PC-9 (cell line): ENCODE results near the gene B3GNT3. TPM values are rescaled to one million over a fixed set of nuclear protein-coding genes. Genes with fewer than 3 reads are reported as not detected.

Experiments used
- Bru-seq: library from RNA; stranded (reverse); fragments of 400-500 nt; gene quantifications from one replicate; lab custom pipeline; 2021; lab: Mats Ljungman, UMichigan
- BruChase-seq, 2 experiments: library from RNA; stranded (reverse); fragments of 400-500 nt; gene quantifications; one replicate each; lab custom pipeline; 2021; lab: Mats Ljungman, UMichigan
- BruUV-seq: library from RNA; stranded (reverse); fragments of 400-500 nt; replicated peaks from 2 replicates; lab custom pipeline; 2021; lab: Mats Ljungman, UMichigan
- CTCF ChIA-PET: fragments of 300-600 bp; sonication (Branson Sonifier 250); formaldehyde crosslinking; loops from one replicate; lab custom pipeline; 2022; ENCODE audit warnings: antibody characterized with exemption; lab: Charles Lee
- POLR2A ChIA-PET: fragments of 300-600 bp; sonication (Branson Sonifier 250); formaldehyde crosslinking; loops from one replicate; lab custom pipeline; 2022; ENCODE audit warnings: antibody characterized with exemption; ENCODE audit not compliant: unreplicated experiment; lab: Charles Lee
- DNase-seq, 2 experiments: peaks; one replicate each; pipeline versions ENCODE4 v3.0.0 to v3.0.0-alpha.2; 2015 to 2022; ENCODE audit warnings: mixed read lengths in 1 of 2
- H2AFZ ChIP-seq: fragments of 200-600 bp; sonication (generic); 2 replicates; pipeline ENCODE4 v1.8.1; 2017; ENCODE audit warnings: antibody characterized with exemption
- H3F3A ChIP-seq: fragments of 200-600 bp; sonication (generic); 2 replicates; pipeline ENCODE4 v1.8.1; 2017; ENCODE audit warnings: antibody characterized with exemption, mild to moderate bottlenecking, low read depth; ENCODE audit not compliant: insufficient read depth
- H3K27ac ChIP-seq: fragments of 200-600 bp; sonication (generic); 2 replicates; pipeline ENCODE4 v1.6.1; 2016; ENCODE audit warnings: mixed run types
- H3K27me3 ChIP-seq: fragments of 200-600 bp; sonication (generic); 2 replicates; pipeline ENCODE4 v1.6.1; 2016; ENCODE audit warnings: low read depth, mixed run types; ENCODE audit not compliant: insufficient read depth
- H3K36me3 ChIP-seq: fragments of 200-600 bp; sonication (generic); 2 replicates; pipeline ENCODE4 v1.6.1; 2016; ENCODE audit warnings: low read depth, mixed run types
- H3K4me1 ChIP-seq: fragments of 200-600 bp; sonication (generic); replicated peaks from 2 replicates; pipeline ENCODE4 v1.6.1; 2016; ENCODE audit warnings: mixed run types; ENCODE audit not compliant: insufficient read depth
- H3K4me2 ChIP-seq: fragments of 200-600 bp; sonication (generic); 2 replicates; pipeline ENCODE4 v1.6.1; 2017; ENCODE audit warnings: mixed run types
- H3K4me3 ChIP-seq: fragments of 200-600 bp; sonication (generic); 2 replicates; pipeline ENCODE4 v1.6.1; 2016; ENCODE audit warnings: mixed run types
- H3K79me2 ChIP-seq: fragments of 200-600 bp; sonication (generic); 2 replicates; pipeline ENCODE4 v1.6.1; 2017; ENCODE audit warnings: low read depth, mixed run types
- H3K9me2 ChIP-seq: fragments of 200-600 bp; sonication (generic); 2 replicates; pipeline ENCODE4 v1.8.1; 2017; ENCODE audit warnings: mild to moderate bottlenecking; ENCODE audit not compliant: insufficient read depth
- H3K9me3 ChIP-seq: fragments of 200-600 bp; sonication (generic); 2 replicates; pipeline ENCODE4 v1.8.1; 2016; ENCODE audit warnings: low read depth; ENCODE audit not compliant: insufficient read depth
- H4K20me1 ChIP-seq: fragments of 200-600 bp; sonication (generic); 2 replicates; pipeline ENCODE4 v1.8.1; 2017; ENCODE audit not compliant: insufficient read depth
- EZH2 ChIP-seq: fragments of 200-600 bp; sonication (generic); IDR thresholded peaks from 2 replicates; pipeline ENCODE4 v1.8.0; 2017; ENCODE audit warnings: antibody characterized with exemption, low read depth
- intact Hi-C: fragments of 100-400 bp; cut with micrococcal nuclease; formaldehyde crosslinking; loops from one replicate; pipeline ENCODE4 v1.10.0; 2022; ENCODE audit not compliant: unreplicated experiment
- long read RNA-seq: library from polyadenylated mRNA; stranded (forward); transcript quantifications from one replicate; pipeline ENCODE4 v2.0.0, GENCODE V29; 2022
- total RNA-seq: library from RNA; stranded (reverse); gene quantifications from 2 replicates; pipeline ENCODE4 v1.2.3, GENCODE V29; 2021
- TF ChIP-seq, protein P1 (sequence below): fragments of 200-600 bp; sonication (generic); conservative IDR thresholded peaks from 2 replicates; pipeline ENCODE4 v1.6.1; 2017; ENCODE audit warnings: mixed run types, antibody characterized with exemption, mild to moderate bottlenecking, moderate library complexity

B3GNT3 gene, protein sequence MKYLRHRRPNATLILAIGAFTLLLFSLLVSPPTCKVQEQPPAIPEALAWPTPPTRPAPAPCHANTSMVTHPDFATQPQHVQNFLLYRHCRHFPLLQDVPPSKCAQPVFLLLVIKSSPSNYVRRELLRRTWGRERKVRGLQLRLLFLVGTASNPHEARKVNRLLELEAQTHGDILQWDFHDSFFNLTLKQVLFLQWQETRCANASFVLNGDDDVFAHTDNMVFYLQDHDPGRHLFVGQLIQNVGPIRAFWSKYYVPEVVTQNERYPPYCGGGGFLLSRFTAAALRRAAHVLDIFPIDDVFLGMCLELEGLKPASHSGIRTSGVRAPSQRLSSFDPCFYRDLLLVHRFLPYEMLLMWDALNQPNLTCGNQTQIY
- 47.7 and 65.9 TPM in 2 replicates for total RNA-seq
- Bru-seq, nascent RNA, result percentile 90 among the genes with signal in this experiment
- BruChase-seq, experiment 1, labeled RNA remaining after a 2-hour chase, result percentile 72 among the genes with signal in this experiment
- percentile 91 among the genes with signal in this experiment for BruChase-seq, experiment 2, labeled RNA remaining after a 6-hour chase
- long read RNA-seq, transcript B3GNT3-201 (3 exons, 2,226 nt), result major isoform, 90 of 120 reads
- long read RNA-seq, partial matches to known transcripts, result 9 of 120 reads
- long read RNA-seq, other reads (novel, unspliced or antisense), result 19 of 120 reads

DNA sequence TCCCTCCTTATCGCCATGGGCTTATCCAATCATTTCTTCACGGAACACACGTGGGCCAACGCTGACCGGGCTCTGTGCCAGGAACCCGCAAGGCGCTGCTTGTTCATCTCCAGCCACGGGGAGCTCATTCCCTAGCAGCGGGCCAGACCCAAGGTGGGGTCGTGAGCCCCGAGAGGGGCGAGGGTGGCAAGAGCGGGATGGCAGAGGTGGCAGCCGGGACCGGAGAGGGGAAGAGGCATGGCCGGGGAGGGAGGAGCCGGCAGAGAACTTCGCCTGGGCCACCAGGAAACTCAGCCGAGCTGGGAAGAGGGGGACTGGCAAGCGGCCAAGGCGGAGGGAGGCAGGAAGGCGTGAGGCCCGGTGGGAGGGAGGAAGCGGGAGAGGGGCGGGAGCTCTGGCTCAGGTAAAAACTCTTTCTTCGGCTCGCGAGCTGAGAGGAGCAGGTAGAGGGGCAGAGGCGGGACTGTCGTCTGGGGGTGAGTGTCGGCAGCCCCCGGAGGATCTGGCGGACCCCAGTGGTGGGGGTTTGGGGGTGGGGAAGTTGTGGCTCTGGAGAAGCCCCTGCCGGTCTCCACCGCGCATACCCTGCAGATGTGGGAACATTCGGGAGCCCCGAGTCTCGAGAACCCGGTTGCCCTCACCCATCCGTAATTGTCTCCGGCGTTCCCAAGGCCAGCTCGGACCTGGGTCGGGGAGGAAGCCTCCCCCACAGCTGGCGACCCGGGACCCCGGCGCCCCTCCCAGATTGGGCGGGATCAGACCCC lies at the start of gene B3GNT3:
B3GNT3 (plus strand) TSS at position 408 of the 764 bp plus-strand sequence. CDS start 12,670 bp downstream, outside the sequence.
- H2AFZ ChIP-seq, result peak within 1 kb of the TSS; percentile 88
- POLR2A ChIA-PET, result interaction anchor here (0.5 to 1.1 kb wide), 3 partner anchors 36 to 966 kb away, joined by 3 to 19 read pairs (median 5); partner anchors contain the start of genes CCDC124 and SIN3B
- peaks cover 2% of the 10 kb centered on the region; the same call in 1 of the 2 replicates for H4K20me1 ChIP-seq
- H3K27me3 ChIP-seq, result no peaks in the 10 kb centered on the region
- CTCF ChIA-PET, result interaction anchor here (0.6 to 1.3 kb wide), 3 partner anchors 23 to 189 kb away, joined by 3 to 6 read pairs (median 3); no protein-coding TSS in a partner anchor
- peaks cover 73% of the 10 kb centered on the region for H3K4me1 ChIP-seq
- H3F3A ChIP-seq, result peaks cover 72% of the 10 kb centered on the region
- no peaks in the 10 kb centered on the region for H3K9me2 ChIP-seq
- H3K4me2 ChIP-seq, result peak within 1 kb of the TSS; percentile 83
- H3K79me2 ChIP-seq, result peaks cover 43% of the 10 kb centered on the region
- BruUV-seq, result no TSS peak
- DNase-seq, result peak; percentile 85 to 91
- H3K9me3 ChIP-seq, result no peaks in the 10 kb centered on the region
- intact Hi-C loops, result loop anchor here (1.0 kb wide), 1 partner anchor 47 kb away; no protein-coding TSS in a partner anchor
- TF ChIP-seq, protein P1, sequence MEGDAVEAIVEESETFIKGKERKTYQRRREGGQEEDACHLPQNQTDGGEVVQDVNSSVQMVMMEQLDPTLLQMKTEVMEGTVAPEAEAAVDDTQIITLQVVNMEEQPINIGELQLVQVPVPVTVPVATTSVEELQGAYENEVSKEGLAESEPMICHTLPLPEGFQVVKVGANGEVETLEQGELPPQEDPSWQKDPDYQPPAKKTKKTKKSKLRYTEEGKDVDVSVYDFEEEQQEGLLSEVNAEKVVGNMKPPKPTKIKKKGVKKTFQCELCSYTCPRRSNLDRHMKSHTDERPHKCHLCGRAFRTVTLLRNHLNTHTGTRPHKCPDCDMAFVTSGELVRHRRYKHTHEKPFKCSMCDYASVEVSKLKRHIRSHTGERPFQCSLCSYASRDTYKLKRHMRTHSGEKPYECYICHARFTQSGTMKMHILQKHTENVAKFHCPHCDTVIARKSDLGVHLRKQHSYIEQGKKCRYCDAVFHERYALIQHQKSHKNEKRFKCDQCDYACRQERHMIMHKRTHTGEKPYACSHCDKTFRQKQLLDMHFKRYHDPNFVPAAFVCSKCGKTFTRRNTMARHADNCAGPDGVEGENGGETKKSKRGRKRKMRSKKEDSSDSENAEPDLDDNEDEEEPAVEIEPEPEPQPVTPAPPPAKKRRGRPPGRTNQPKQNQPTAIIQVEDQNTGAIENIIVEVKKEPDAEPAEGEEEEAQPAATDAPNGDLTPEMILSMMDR, result no peak
- no peak for TF ChIP-seq EZH2
- H3K36me3 ChIP-seq, result peaks cover 11% of the 10 kb centered on the region; the same call in 1 of the 2 replicates
- peak within 1 kb of the TSS; percentile 98 for H3K27ac ChIP-seq
- H3K4me3 ChIP-seq, result peak within 1 kb of the TSS; percentile 83

- H4K20me1 ChIP-seq, result no peaks in the 10 kb centered on the region
- H3K4me2 ChIP-seq, result peak overlapping the region; percentile 92
- H3K4me3 ChIP-seq, result peak overlapping the region; percentile 58
- no peak overlapping the region for H3K27ac ChIP-seq
- no TSS peak for BruUV-seq
- 0 out of 2 replicates have a peak overlapping the region, but pooled peaks have one; percentile 67 for H2AFZ ChIP-seq
- TF ChIP-seq, protein P1, result no peak
- no peak for TF ChIP-seq EZH2
- ChIA-PET CTCF (no interaction called here), POLR2A (interaction anchor here (0.6 kb wide), 2 partner anchors 83 to 107 kb away, joined by 3 to 5 read pairs; no protein-coding TSS in a partner anchor)
- intact Hi-C loops, result no loop called here
- no peaks in the 10 kb centered on the region for H3K36me3 ChIP-seq
- H3K9me2 ChIP-seq, result no peaks in the 10 kb centered on the region
- no peaks in the 10 kb centered on the region for H3K27me3 ChIP-seq
- peak; percentile 87 to 93 for DNase-seq
- H3K79me2 ChIP-seq, result no peaks in the 10 kb centered on the region
- no peaks in the 10 kb centered on the region for H3K9me3 ChIP-seq
- peaks cover 12% of the 10 kb centered on the region for H3F3A ChIP-seq
- H3K4me1 ChIP-seq, result peaks cover 5% of the 10 kb centered on the region; the same call in 1 of the 2 replicates
Observed at GRCh38 chr19:17747205-17748098, 47.5 kb upstream of the B3GNT3 start.
